SJCRH30 (cell line): ENCODE measurements around the gene PKIB. TPM values are rescaled to one million over a fixed set of nuclear protein-coding genes. Genes with fewer than 3 reads are reported as not detected.

ENCODE experiments used
- DNase-seq, 2 experiments: peaks; one replicate each; pipeline ENCODE4 v3.0.0-alpha.2; 2015 to 2020
- H3K27ac ChIP-seq: fragments of 250-450 bp; sonication (Bioruptor Pico); 2 replicates; pipeline ENCODE4 v1.5.1; 2020; ENCODE audit warnings: mild to moderate bottlenecking, moderate library complexity
- H3K27me3 ChIP-seq: fragments of 250-450 bp; sonication (Bioruptor Pico); 2 replicates; pipeline ENCODE4 v1.5.1; 2020; ENCODE audit warnings: mild to moderate bottlenecking, moderate library complexity
- H3K36me3 ChIP-seq: fragments of 250-450 bp; sonication (Bioruptor Pico); 2 replicates; pipeline ENCODE4 v1.5.1; 2020; ENCODE audit warnings: mild to moderate bottlenecking, moderate library complexity
- H3K4me1 ChIP-seq: fragments of 250-450 bp; sonication (Bioruptor Pico); 2 replicates; pipeline ENCODE4 v1.5.1; 2020; ENCODE audit warnings: mild to moderate bottlenecking, moderate library complexity
- H3K4me3 ChIP-seq: fragments of 250-450 bp; sonication (Bioruptor Pico); 2 replicates; pipeline ENCODE4 v1.5.1; 2020; ENCODE audit warnings: mild to moderate bottlenecking, moderate library complexity
- H3K9me3 ChIP-seq: fragments of 250-450 bp; sonication (Bioruptor Pico); replicated peaks from 2 replicates; pipeline ENCODE4 v1.5.1; 2020; ENCODE audit warnings: mild to moderate bottlenecking, moderate library complexity
- total RNA-seq: library from RNA; depleted of rRNA; stranded (reverse); fragments of >200 nt; shearing (Covaris generic); gene quantifications from 2 replicates; pipeline ENCODE4 v1.2.3, GENCODE V29; 2014

Gene PKIB
- total RNA-seq, 1 experiment from 2014 or later: 10.0 TPM

DNA sequence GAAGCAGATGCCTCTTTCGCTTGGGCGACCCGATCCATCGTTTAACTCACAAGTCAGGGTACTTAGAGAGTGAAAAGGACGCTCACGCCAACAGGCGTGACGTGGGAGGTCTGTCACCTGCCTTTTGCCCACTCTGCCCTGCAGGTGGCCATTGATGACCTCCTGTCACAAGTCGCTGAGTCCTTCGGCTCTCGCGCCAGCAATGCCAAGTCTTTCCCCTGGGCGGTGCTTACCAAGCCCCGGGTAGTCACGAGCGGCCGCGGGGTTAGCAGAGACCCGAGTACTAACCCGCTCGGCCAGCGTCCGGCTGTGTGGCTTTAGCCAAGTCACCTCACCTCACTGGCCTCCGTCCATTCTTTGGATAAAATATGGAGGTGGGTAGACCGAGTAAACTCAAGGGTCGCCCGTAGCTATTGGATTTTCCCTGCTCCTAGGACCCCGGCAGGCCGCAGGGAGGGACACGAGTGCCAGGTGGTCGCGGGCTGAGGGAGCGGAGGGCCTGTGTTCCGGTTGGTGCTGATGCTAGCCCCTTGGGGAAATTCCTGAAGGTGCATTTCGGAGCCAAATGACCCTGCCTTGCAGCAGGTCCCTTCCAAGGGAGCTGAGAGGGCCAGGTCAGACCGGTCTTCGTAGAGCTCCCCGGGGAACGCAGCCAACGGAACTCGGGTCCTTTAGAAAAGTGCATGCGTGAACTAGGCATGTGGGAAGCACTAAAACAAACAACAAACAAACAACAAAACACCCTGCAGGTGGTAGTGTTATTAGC, 668 bp downstream of the PKIB start:
- Histone ChIP-seq H3K36me3 (no peaks in the 10 kb centered on the region), H3K9me3 (no peaks in the 10 kb centered on the region), H3K4me3 (peak overlapping the region; percentile 46), H3K4me1 (no peaks in the 10 kb centered on the region), H3K27ac (no peak overlapping the region), H3K27me3 (peaks cover 2% of the 10 kb centered on the region; the same call in 1 of the 2 replicates)
- peak in 1 of 2 experiments; percentile 9 for DNase-seq

GRCh38 chr6:122612838-122613237, 2.6 kb downstream of the PKIB start:
- Histone ChIP-seq H3K27me3 (peaks cover 1% of the 10 kb centered on the region; the same call in 1 of the 2 replicates), H3K4me3 (no peak overlapping the region), H3K36me3 (no peaks in the 10 kb centered on the region), H3K9me3 (no peaks in the 10 kb centered on the region), H3K27ac (no peak overlapping the region), H3K4me1 (no peaks in the 10 kb centered on the region)
- no peak for DNase-seq

DNA sequence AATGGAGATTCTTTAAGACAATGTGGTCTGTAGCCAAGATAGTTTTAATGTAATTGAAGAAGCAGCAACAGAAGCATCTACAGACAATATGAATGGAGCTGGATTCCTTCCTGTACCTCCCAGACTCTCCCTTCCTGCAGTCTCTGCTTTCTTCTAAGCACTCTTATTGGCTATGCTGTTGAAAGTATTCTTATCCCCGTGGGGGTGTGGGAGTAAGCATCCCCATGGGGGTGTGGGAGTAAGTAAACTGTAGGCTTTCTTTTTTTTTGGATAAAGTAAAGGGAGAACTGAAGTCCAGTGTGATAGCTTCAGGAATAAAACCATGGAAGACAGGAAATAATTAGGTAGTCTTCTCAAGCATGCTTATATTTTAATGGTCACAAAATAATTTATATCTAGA, 4.1 kb downstream of the PKIB start:
- Histone ChIP-seq H3K27ac (no peak overlapping the region), H3K27me3 (no peaks in the 10 kb centered on the region; the same call in 1 of the 2 replicates), H3K9me3 (no peaks in the 10 kb centered on the region), H3K4me3 (no peak overlapping the region), H3K4me1 (no peaks in the 10 kb centered on the region), H3K36me3 (no peaks in the 10 kb centered on the region)
- DNase-seq: no peak

GRCh38 chr6:122615409-122615808, 5.2 kb downstream of the PKIB start:
- Histone ChIP-seq H3K27ac (no peak overlapping the region), H3K9me3 (no peaks in the 10 kb centered on the region), H3K36me3 (no peaks in the 10 kb centered on the region), H3K27me3 (no peaks in the 10 kb centered on the region; the same call in 1 of the 2 replicates), H3K4me1 (no peaks in the 10 kb centered on the region), H3K4me3 (no peak overlapping the region)
- no peak for DNase-seq

GRCh38 chr6:122616877-122617276, 6.7 kb downstream of the PKIB start:
- Histone ChIP-seq H3K9me3 (no peaks in the 10 kb centered on the region), H3K4me3 (no peak overlapping the region), H3K27ac (no peak overlapping the region), H3K4me1 (peaks cover 4% of the 10 kb centered on the region; the same call in 1 of the 2 replicates), H3K36me3 (no peaks in the 10 kb centered on the region), H3K27me3 (no peaks in the 10 kb centered on the region)
- no peak for DNase-seq

DNA sequence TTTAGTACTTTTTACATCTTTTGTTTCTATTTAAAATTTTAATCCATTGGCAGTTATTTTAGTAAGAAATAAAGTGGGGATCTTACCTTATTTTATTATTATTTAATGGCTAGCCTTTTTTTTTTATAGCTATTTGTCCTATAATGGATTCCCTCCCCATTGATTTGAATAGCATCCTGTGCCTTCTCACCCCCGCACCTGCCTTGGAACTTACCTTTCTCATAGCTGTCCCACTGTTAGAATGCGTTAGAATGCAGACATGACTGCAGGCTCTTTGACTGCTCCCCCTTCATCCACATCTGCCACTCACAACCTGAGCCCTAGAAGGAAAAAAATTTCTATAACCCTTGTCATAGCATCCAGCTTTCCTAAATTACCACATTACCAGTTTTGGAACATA, 9.1 kb downstream of the PKIB start:
- DNase-seq: no peak
- Histone ChIP-seq H3K36me3 (no peaks in the 10 kb centered on the region), H3K27me3 (no peaks in the 10 kb centered on the region), H3K4me3 (no peak overlapping the region), H3K9me3 (no peaks in the 10 kb centered on the region), H3K27ac (no peak overlapping the region), H3K4me1 (peaks cover 9% of the 10 kb centered on the region)

GRCh38 chr6:122620428-122620827, 10.2 kb downstream of the PKIB start:
- no peak for DNase-seq
- no peak overlapping the region for H3K27ac ChIP-seq
- peaks cover 9% of the 10 kb centered on the region for H3K4me1 ChIP-seq
- H3K4me3 ChIP-seq: no peak overlapping the region
- no peaks in the 10 kb centered on the region for H3K9me3 ChIP-seq
- H3K36me3 ChIP-seq: no peaks in the 10 kb centered on the region
- H3K27me3 ChIP-seq: no peaks in the 10 kb centered on the region

DNA sequence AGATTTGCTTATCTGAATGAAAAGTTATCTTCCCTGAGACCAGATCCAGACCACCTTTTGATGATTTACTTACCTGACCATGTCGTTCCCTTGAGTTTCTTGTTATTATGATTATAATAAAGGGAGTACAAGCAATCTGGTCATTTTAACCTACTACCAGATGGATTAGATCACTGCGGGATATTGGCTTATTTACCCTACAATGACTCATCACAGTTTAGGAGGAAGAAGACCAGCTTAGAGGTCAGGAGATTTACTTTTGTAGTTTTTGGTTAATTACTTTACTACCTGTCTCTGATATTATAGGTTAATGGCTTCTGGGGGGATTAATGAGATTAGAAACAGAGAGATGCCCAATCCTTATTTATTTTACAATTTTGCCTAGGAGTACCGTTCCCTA, 10.7 kb downstream of the PKIB start:
- no peaks in the 10 kb centered on the region for H3K27me3 ChIP-seq
- H3K36me3 ChIP-seq: no peaks in the 10 kb centered on the region
- no peak for DNase-seq
- no peaks in the 10 kb centered on the region for H3K9me3 ChIP-seq
- H3K4me3 ChIP-seq: no peak overlapping the region
- H3K4me1 ChIP-seq: peaks cover 9% of the 10 kb centered on the region
- H3K27ac ChIP-seq: no peak overlapping the region

- Histone ChIP-seq H3K27me3 (no peaks in the 10 kb centered on the region), H3K9me3 (no peaks in the 10 kb centered on the region), H3K4me3 (no peak overlapping the region), H3K4me1 (peaks cover 9% of the 10 kb centered on the region), H3K27ac (no peak overlapping the region), H3K36me3 (no peaks in the 10 kb centered on the region)
- DNase-seq: no peak
Measured at GRCh38 chr6:122621638-122622037, 11.4 kb downstream of the PKIB start.

DNA sequence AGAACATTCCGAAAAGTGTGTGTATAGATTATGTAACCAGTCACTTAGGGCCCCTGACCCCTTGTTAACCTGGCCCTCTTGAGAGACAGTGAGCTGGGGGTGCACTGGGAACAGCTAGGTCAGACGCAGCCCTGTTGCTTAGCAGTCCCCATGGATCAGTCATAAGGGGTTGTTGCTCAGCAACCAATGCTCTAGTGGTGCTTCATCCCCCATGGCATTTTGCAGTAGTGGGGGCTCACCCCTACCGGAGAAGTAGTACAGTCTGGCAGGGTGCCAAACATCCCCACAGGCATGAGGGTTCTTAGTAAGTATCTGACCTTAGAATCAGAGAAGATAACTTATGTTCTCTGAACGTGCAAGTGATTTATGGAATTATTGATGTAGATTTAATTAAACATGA, 12.3 kb downstream of the PKIB start:
- peak in 1 of 2 experiments; percentile 12 for DNase-seq
- Histone ChIP-seq H3K27me3 (no peaks in the 10 kb centered on the region), H3K4me1 (peaks cover 9% of the 10 kb centered on the region), H3K27ac (no peak overlapping the region), H3K36me3 (no peaks in the 10 kb centered on the region), H3K9me3 (no peaks in the 10 kb centered on the region), H3K4me3 (no peak overlapping the region)

DNA sequence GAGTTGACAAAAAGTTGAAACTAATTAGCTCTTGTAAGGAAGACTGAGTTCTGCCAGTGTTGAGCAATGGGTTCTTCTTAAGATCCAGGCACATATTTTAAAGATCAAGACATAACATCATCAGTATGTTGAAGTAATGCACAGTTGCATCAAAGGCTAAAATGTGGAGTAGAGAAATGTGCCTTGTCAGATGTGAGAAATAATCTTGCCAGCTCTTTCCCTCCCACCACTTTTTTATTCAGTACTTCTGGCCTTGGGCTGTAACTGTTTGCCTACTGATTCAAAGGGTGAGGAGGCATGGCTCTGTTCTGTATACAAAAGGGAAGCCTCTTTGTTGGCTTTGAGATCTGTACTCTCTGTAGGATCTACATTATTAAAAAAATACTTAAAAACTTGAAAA, 13.1 kb downstream of the PKIB start:
- H3K27me3 ChIP-seq: no peaks in the 10 kb centered on the region
- DNase-seq: no peak
- H3K36me3 ChIP-seq: no peaks in the 10 kb centered on the region
- no peaks in the 10 kb centered on the region for H3K9me3 ChIP-seq
- no peak overlapping the region for H3K4me3 ChIP-seq
- no peak overlapping the region for H3K27ac ChIP-seq
- peaks cover 9% of the 10 kb centered on the region for H3K4me1 ChIP-seq

DNA sequence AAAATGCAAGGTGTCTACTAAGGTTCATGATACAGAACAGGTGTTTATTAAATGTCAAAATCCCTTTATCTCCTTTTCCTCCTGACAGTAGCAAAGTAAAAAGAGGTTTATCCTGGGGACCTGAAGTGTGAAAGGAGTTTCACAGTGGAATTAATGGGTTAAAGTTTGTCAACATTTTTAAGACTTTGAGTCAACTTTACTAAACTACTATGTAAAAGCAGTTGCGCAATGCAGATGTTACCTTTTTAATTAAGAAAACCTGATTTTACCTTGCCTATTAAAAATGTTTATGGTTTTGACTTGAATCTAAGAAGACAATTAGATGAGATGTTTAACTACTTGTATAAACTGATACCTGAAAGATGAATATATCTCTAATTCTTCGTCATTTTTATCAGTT, 14.6 kb downstream of the PKIB start:
- Histone ChIP-seq H3K27ac (no peak overlapping the region), H3K27me3 (no peaks in the 10 kb centered on the region), H3K9me3 (no peaks in the 10 kb centered on the region), H3K4me3 (no peak overlapping the region), H3K36me3 (no peaks in the 10 kb centered on the region), H3K4me1 (peaks cover 9% of the 10 kb centered on the region)
- DNase-seq: no peak

DNA sequence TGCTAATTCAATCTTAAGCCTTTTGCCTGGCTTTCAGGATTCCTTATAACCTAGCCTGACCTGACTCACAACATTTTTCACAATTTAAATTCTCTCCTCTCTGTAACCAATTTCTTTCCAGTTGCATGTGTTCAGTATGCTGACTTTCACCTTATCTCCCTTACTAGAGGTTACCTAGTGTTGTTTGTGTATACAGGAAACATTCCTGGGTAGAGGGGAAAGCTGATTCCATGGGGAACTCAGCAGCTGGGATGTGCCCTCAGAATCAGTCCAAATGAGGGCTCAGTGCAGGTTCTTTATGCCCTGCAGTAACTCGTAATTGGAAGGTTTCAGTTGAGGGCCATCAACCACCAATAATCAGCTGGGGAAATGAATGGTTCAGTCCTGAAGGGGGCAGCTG, 18.5 kb downstream of the PKIB start:
- DNase-seq: no peak
- no peaks in the 10 kb centered on the region for H3K36me3 ChIP-seq
- no peaks in the 10 kb centered on the region for H3K4me1 ChIP-seq
- H3K27ac ChIP-seq: no peak overlapping the region
- H3K27me3 ChIP-seq: no peaks in the 10 kb centered on the region
- H3K4me3 ChIP-seq: no peak overlapping the region
- no peaks in the 10 kb centered on the region for H3K9me3 ChIP-seq

DNA sequence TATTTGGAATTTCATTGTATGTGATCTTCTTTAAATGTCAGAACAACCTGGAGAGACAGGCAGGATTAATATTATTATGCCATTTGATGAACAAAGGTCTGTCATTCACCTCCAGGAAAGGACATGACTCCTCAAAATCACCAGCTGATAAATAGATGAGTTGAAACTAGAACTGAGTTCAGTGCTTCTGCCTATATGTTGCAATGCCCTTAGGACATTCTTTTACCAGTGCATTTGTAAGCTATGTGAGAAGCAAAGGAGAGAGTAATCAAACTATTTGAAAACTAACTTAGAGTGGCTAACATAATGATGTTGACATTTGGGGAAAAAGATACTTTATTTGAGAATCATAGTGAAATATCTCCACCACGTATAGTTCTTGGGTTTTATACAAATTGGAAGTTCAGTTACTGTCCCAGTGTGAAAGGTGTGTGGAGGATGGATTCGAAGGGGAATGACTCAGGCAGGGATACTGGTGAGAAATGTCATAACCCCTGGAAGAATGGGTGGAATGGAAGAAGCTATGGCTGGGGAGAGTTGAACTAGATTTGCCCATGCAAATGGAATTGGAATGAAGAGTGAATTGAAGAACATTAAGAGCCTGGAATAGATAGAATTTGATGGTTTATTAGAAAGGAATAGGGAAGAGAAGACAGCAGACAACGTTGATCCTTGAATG, 21.5 kb downstream of the PKIB start:
- H3K36me3 ChIP-seq: no peaks in the 10 kb centered on the region
- DNase-seq: no peak
- no peaks in the 10 kb centered on the region for H3K9me3 ChIP-seq
- H3K4me1 ChIP-seq: no peaks in the 10 kb centered on the region
- H3K27me3 ChIP-seq: no peaks in the 10 kb centered on the region
- no peak overlapping the region for H3K4me3 ChIP-seq
- no peak overlapping the region for H3K27ac ChIP-seq

DNA sequence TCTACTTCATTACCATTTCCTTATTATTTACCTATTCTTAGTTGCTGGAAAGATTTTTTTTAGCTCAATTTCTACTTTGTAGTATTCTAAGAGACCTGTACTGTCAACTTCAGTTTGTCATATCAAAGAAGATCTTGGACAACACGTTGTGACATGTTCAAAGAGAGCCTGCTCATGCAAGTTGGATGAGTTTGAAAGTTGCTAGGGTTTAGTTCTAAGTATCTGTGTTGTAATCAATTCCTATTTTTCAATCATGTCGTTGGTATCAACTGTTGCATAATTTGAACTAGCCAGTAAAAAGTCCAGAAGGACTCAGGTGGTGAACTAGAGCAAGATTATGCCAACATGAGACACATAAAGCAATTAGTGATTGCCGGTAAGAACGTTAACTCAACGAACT, 30.2 kb downstream of the PKIB start:
- no peaks in the 10 kb centered on the region for H3K4me1 ChIP-seq
- no peak overlapping the region for H3K27ac ChIP-seq
- no peaks in the 10 kb centered on the region for H3K36me3 ChIP-seq
- H3K9me3 ChIP-seq: no peaks in the 10 kb centered on the region
- no peak overlapping the region for H3K4me3 ChIP-seq
- DNase-seq: no peak
- H3K27me3 ChIP-seq: no peaks in the 10 kb centered on the region

- no peaks in the 10 kb centered on the region for H3K27me3 ChIP-seq
- H3K4me3 ChIP-seq: no peak overlapping the region
- DNase-seq: no peak
- no peaks in the 10 kb centered on the region for H3K4me1 ChIP-seq
- H3K27ac ChIP-seq: no peak overlapping the region
- H3K9me3 ChIP-seq: no peaks in the 10 kb centered on the region
- no peaks in the 10 kb centered on the region for H3K36me3 ChIP-seq
Measured at GRCh38 chr6:122641819-122642218, 31.6 kb downstream of the PKIB start.
